ENCODE results near the gene GP1BB.

GP1BB gene

GRCh38 chr22:19766511-19767426, 43.4 kb downstream of the GP1BB start:
- DNase-seq (ENCODE audit: low read depth, low spot score), result no peak

GRCh38 chr22:19767427-19768341, 44.3 kb downstream of the GP1BB start:
- DNase-seq (ENCODE audit: low read depth, low spot score), result no peak

GRCh38 chr22:19769393-19769715, 46.0 kb downstream of the GP1BB start:
- DNase-seq (ENCODE audit: low read depth, low spot score), result no peak

- no peak for DNase-seq (ENCODE audit: low read depth, low spot score)
These were observed 47.2 kb downstream of the GP1BB start for GRCh38 chr22:19770349-19771220.

GRCh38 chr22:19772422-19772672, 49.0 kb downstream of the GP1BB start:
- DNase-seq (ENCODE audit: low read depth, low spot score), result no peak

- no peak for DNase-seq (ENCODE audit: low read depth, low spot score)
These were observed 49.5 kb downstream of the GP1BB start for GRCh38 chr22:19772673-19773469.

GRCh38 chr22:19773470-19774040, 50.2 kb downstream of the GP1BB start:
- DNase-seq (ENCODE audit: low read depth, low spot score), result no peak
